Mucosa of descending colon (tissue), 3 donors: Measurements from ENCODE around the gene CDKAL1. TPM values are rescaled to one million over a fixed set of nuclear protein-coding genes. Genes with fewer than 3 reads are reported as not detected.

ENCODE experiments used
- ATAC-seq: fragments of 200-7000 bp; cut with Tn5 transposase; one replicate; pipeline ENCODE4 v1.9.1; 2020; ENCODE audit warnings: mild to moderate bottlenecking, moderate library complexity
- DNase-seq, 3 donors: peaks; one replicate each; pipeline ENCODE4 v3.0.0-alpha.2; 2020
- H3K36me3 ChIP-seq: fragments of 200-600 bp; one replicate; pipeline ENCODE4 v1.8.0; 2021; ENCODE audit warnings: low read depth, mild to moderate bottlenecking
- H3K4me1 ChIP-seq: fragments of 200-600 bp; one replicate; pipeline ENCODE4 v1.8.0; 2021; ENCODE audit warnings: low read depth, mild to moderate bottlenecking
- H3K4me3 ChIP-seq: fragments of 200-600 bp; one replicate; pipeline ENCODE4 v1.8.0; 2021; ENCODE audit warnings: mild to moderate bottlenecking
- H3K9me3 ChIP-seq: fragments of 200-600 bp; one replicate; pipeline ENCODE4 v1.8.0; 2021; ENCODE audit warnings: mild to moderate bottlenecking
- CTCF ChIP-seq: fragments of 200-600 bp; IDR thresholded peaks from one replicate; pipeline ENCODE4 v1.8.0; 2022; ENCODE audit warnings: antibody characterized with exemption, mild to moderate bottlenecking
- intact Hi-C, 2 donors: fragments of 100-400 bp; cut with DNase I in 1 of 2; cut with micrococcal nuclease in 1 of 2; formaldehyde crosslinking; loops; one replicate each; pipeline versions ENCODE4 v1.11.0 to v1.11.1; 2022; cut with DNase I, micrococcal nuclease
- total RNA-seq, 3 donors: library from RNA; stranded (reverse); fragmentation: NEBNext Ultra II Directional in 2 of 3; extraction: Animal tissue kit (Norgen Biotek cat#: 25700) in 2 of 3; gene quantifications; one replicate each; pipeline versions ENCODE4 v1.2.1 to v1.2.4, GENCODE V29; 2021 to 2023
- donor health status: DM: no; HTN: no; CAD: no; lungs with moderate emphysema.
- donor health status: DM: no; HTN: no; CAD: no.
- donor health status: DM: no; HTN: yes; CAD: no.

CDKAL1 gene
- total RNA-seq, 3 donors from 2014 or later: 13.4 to 15.5 (median 15.3) TPM

GRCh38 chr6:21143645-21144044 is 609.4 kb downstream of the CDKAL1 start:
- no peaks in the 10 kb centered on the region for H3K4me1 ChIP-seq
- H3K4me3 ChIP-seq: no peak overlapping the region
- ATAC-seq (no peak), DNase-seq (no peak)
- no peaks in the 10 kb centered on the region for H3K36me3 ChIP-seq
- no peaks in the 10 kb centered on the region for H3K9me3 ChIP-seq
- intact Hi-C loops: no loop called here
- TF ChIP-seq CTCF: no peak

- no peaks in the 10 kb centered on the region for H3K4me1 ChIP-seq
- H3K4me3 ChIP-seq: no peak overlapping the region
- no peaks in the 10 kb centered on the region for H3K9me3 ChIP-seq
- TF ChIP-seq CTCF: no peak
- H3K36me3 ChIP-seq: no peaks in the 10 kb centered on the region
- intact Hi-C loops: no loop called here
- no peak for DNase-seq
- ATAC-seq: no peak
Measured at GRCh38 chr6:21144928-21145327, 610.7 kb downstream of the CDKAL1 start.

GRCh38 chr6:21147995-21148394 is 613.7 kb downstream of the CDKAL1 start:
- Histone ChIP-seq H3K4me1 (no peaks in the 10 kb centered on the region), H3K9me3 (no peaks in the 10 kb centered on the region), H3K4me3 (no peak overlapping the region), H3K36me3 (no peaks in the 10 kb centered on the region)
- TF ChIP-seq CTCF: no peak
- ATAC-seq: no peak
- intact Hi-C loops: no loop called here
- no peak for DNase-seq

- Histone ChIP-seq H3K36me3 (no peaks in the 10 kb centered on the region), H3K4me1 (no peaks in the 10 kb centered on the region), H3K4me3 (no peak overlapping the region), H3K9me3 (no peaks in the 10 kb centered on the region)
- no peak for TF ChIP-seq CTCF
- ATAC-seq (no peak), DNase-seq (no peak)
- intact Hi-C loops: no loop called here
Measured at GRCh38 chr6:21149470-21149869, 615.2 kb downstream of the CDKAL1 start.

GRCh38 chr6:21150667-21151066 is 616.4 kb downstream of the CDKAL1 start:
- H3K9me3 ChIP-seq: no peaks in the 10 kb centered on the region
- no peak for ATAC-seq
- no peaks in the 10 kb centered on the region for H3K4me1 ChIP-seq
- no peak for DNase-seq
- no peak overlapping the region for H3K4me3 ChIP-seq
- no peaks in the 10 kb centered on the region for H3K36me3 ChIP-seq
- intact Hi-C loops: no loop called here
- no peak for TF ChIP-seq CTCF

GRCh38 chr6:21151119-21151518 is 616.9 kb downstream of the CDKAL1 start:
- Histone ChIP-seq H3K4me1 (no peaks in the 10 kb centered on the region), H3K9me3 (no peaks in the 10 kb centered on the region), H3K4me3 (no peak overlapping the region), H3K36me3 (no peaks in the 10 kb centered on the region)
- DNase-seq (no peak), ATAC-seq (no peak)
- intact Hi-C loops: no loop called here
- no peak for TF ChIP-seq CTCF
